ENCODE measurements around the gene GABBR1. TPM values are rescaled to one million over a fixed set of nuclear protein-coding genes. Genes with fewer than 3 reads are reported as not detected.

Gene GABBR1
- total RNA-seq, 1 experiment from 2014 or later: 11.9 TPM

GRCh38 chr6:29656798-29657197 lies 23.8 kb upstream of the GABBR1 start, which contains the start of gene MOG:
TSS of gene MOG (plus strand) at chr6:29657092. CDS start at chr6:29657210, 118 bp downstream.
- POLR2A ChIA-PET: no interaction called here
- no peaks in the 10 kb centered on the region for H3K4me1 ChIP-seq (ENCODE audit: control insufficient read depth, insufficient read depth, low read length)

GRCh38 chr6:29656157-29656556 lies 23.2 kb upstream of the GABBR1 start:
- BruUV-seq (replicated peaks): no TSS peak
- no peaks in the 10 kb centered on the region for H3K9me3 ChIP-seq (ENCODE audit: control insufficient read depth, insufficient read depth, low read depth, low read length)
- TF ChIP-seq, protein P1, sequence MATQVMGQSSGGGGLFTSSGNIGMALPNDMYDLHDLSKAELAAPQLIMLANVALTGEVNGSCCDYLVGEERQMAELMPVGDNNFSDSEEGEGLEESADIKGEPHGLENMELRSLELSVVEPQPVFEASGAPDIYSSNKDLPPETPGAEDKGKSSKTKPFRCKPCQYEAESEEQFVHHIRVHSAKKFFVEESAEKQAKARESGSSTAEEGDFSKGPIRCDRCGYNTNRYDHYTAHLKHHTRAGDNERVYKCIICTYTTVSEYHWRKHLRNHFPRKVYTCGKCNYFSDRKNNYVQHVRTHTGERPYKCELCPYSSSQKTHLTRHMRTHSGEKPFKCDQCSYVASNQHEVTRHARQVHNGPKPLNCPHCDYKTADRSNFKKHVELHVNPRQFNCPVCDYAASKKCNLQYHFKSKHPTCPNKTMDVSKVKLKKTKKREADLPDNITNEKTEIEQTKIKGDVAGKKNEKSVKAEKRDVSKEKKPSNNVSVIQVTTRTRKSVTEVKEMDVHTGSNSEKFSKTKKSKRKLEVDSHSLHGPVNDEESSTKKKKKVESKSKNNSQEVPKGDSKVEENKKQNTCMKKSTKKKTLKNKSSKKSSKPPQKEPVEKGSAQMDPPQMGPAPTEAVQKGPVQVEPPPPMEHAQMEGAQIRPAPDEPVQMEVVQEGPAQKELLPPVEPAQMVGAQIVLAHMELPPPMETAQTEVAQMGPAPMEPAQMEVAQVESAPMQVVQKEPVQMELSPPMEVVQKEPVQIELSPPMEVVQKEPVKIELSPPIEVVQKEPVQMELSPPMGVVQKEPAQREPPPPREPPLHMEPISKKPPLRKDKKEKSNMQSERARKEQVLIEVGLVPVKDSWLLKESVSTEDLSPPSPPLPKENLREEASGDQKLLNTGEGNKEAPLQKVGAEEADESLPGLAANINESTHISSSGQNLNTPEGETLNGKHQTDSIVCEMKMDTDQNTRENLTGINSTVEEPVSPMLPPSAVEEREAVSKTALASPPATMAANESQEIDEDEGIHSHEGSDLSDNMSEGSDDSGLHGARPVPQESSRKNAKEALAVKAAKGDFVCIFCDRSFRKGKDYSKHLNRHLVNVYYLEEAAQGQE (IDR thresholded peaks at IDR 0.05; ENCODE audit: insufficient read depth in 1 of 2, low read depth in 2 of 2, low read length in 1 of 2): no peak
- no peak for TF ChIP-seq SIN3A (IDR thresholded peaks at IDR 0.05; ENCODE audit: borderline replicate concordance, insufficient read depth, low read depth, low read length)
- TF ChIP-seq, protein P2, sequence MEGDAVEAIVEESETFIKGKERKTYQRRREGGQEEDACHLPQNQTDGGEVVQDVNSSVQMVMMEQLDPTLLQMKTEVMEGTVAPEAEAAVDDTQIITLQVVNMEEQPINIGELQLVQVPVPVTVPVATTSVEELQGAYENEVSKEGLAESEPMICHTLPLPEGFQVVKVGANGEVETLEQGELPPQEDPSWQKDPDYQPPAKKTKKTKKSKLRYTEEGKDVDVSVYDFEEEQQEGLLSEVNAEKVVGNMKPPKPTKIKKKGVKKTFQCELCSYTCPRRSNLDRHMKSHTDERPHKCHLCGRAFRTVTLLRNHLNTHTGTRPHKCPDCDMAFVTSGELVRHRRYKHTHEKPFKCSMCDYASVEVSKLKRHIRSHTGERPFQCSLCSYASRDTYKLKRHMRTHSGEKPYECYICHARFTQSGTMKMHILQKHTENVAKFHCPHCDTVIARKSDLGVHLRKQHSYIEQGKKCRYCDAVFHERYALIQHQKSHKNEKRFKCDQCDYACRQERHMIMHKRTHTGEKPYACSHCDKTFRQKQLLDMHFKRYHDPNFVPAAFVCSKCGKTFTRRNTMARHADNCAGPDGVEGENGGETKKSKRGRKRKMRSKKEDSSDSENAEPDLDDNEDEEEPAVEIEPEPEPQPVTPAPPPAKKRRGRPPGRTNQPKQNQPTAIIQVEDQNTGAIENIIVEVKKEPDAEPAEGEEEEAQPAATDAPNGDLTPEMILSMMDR (IDR thresholded peaks at IDR 0.05): no peak
- no peak for TF ChIP-seq TCF7L2 (IDR thresholded peaks at IDR 0.05; ENCODE audit: low read depth, low read length)
- TF ChIP-seq POLR2AphosphoS5 (IDR thresholded peaks at IDR 0.05; ENCODE audit: low read depth, low read length): no peak
- no peak overlapping the region for H3K4me3 ChIP-seq (ENCODE audit: low read depth in 2 of 2, low read length in 2 of 2)
- no peaks in the 10 kb centered on the region for H3K4me1 ChIP-seq (ENCODE audit: control insufficient read depth, insufficient read depth, low read length)
- POLR2A ChIA-PET: no interaction called here
- peaks cover 2% of the 10 kb centered on the region; the same call in 1 of the 2 replicates for H3K27me3 ChIP-seq (ENCODE audit: control insufficient read depth, insufficient read depth, low read length)
- ATAC-seq (no peak), DNase-seq (ENCODE audit: low read depth, low spot score) (no peak)
- intact Hi-C loops (cut with micrococcal nuclease; ENCODE audit: unreplicated experiment): no loop called here
- in situ Hi-C loops (cut with HindIII; ENCODE audit: low pct_unique_long_range_greater_than_20kb, low sequenced_read_pairs): no loop called here
- CTCF ChIA-PET: no interaction called here
- no peak overlapping the region for H3K27ac ChIP-seq (ENCODE audit: low read length)
- no peaks in the 10 kb centered on the region for H3K36me3 ChIP-seq (ENCODE audit: control insufficient read depth, insufficient read depth, low read length)

More at GRCh38 chr6:29656798-29657197, 23.8 kb upstream of the GABBR1 start, which contains the start of gene MOG:
- Histone ChIP-seq H3K27me3 (ENCODE audit: control insufficient read depth, insufficient read depth, low read length) (peaks cover 2% of the 10 kb centered on the region; the same call in 1 of the 2 replicates), H3K9me3 (ENCODE audit: control insufficient read depth, insufficient read depth, low read depth, low read length) (no peaks in the 10 kb centered on the region), H3K4me3 (ENCODE audit: low read depth in 2 of 2, low read length in 2 of 2) (no peak within 1 kb of the TSS), H3K27ac (ENCODE audit: low read length) (no peak within 1 kb of the TSS), H3K36me3 (ENCODE audit: control insufficient read depth, insufficient read depth, low read length) (no peaks in the 10 kb centered on the region)
- TF ChIP-seq SIN3A (IDR thresholded peaks at IDR 0.05; ENCODE audit: borderline replicate concordance, insufficient read depth, low read depth, low read length): no peak
- TF ChIP-seq TCF7L2 (IDR thresholded peaks at IDR 0.05; ENCODE audit: low read depth, low read length): no peak
- TF ChIP-seq, protein P1 (IDR thresholded peaks at IDR 0.05; ENCODE audit: insufficient read depth in 1 of 2, low read depth in 2 of 2, low read length in 1 of 2): no peak
- no peak for TF ChIP-seq POLR2AphosphoS5 (IDR thresholded peaks at IDR 0.05; ENCODE audit: low read depth, low read length)
- TF ChIP-seq, protein P2 (IDR thresholded peaks at IDR 0.05): no peak
- intact Hi-C loops (cut with micrococcal nuclease; ENCODE audit: unreplicated experiment) (no loop called here), in situ Hi-C loops (cut with HindIII; ENCODE audit: low pct_unique_long_range_greater_than_20kb, low sequenced_read_pairs) (no loop called here)
- CTCF ChIA-PET: no interaction called here
- no TSS peak for BruUV-seq (replicated peaks)
- DNase-seq (ENCODE audit: low read depth, low spot score) (no peak), ATAC-seq (no peak)
